Germinal center (tissue), 1 donor: ENCODE results near the gene TUBB4B.

Experiments
- DNase-seq: peaks from one replicate; pipeline ENCODE4 v3.0.0; 2012; ENCODE audit warnings: mixed read lengths, low spot score

Gene TUBB4B

GRCh38 chr9:137240841-137241489 lies at the start of gene TUBB4B:
TSS of gene TUBB4B (plus strand) at chr9:137241287. CDS start at chr9:137241361, 74 bp downstream.
- DNase-seq: peak; percentile 99

- no peak for DNase-seq
These were observed 49.2 kb upstream of the TUBB4B start for GRCh38 chr9:137191691-137192447.

- DNase-seq: no peak
These were observed 48.7 kb upstream of the TUBB4B start for GRCh38 chr9:137192448-137192780.

GRCh38 chr9:137192859-137193258 lies 48.2 kb upstream of the TUBB4B start:
- no peak for DNase-seq

GRCh38 chr9:137193771-137194170 lies 47.3 kb upstream of the TUBB4B start:
- DNase-seq: no peak

- no peak for DNase-seq
These were observed 46.7 kb upstream of the TUBB4B start for GRCh38 chr9:137194388-137194787.

GRCh38 chr9:137194909-137195308 lies 46.2 kb upstream of the TUBB4B start:
- DNase-seq: no peak

- DNase-seq: no peak
These were observed 45.4 kb upstream of the TUBB4B start for GRCh38 chr9:137195525-137196220.

GRCh38 chr9:137198051-137198901 lies 42.8 kb upstream of the TUBB4B start:
- DNase-seq: no peak

GRCh38 chr9:137198902-137199283 lies 42.2 kb upstream of the TUBB4B start:
- DNase-seq: no peak

- no peak for DNase-seq
These were observed 41.5 kb upstream of the TUBB4B start for GRCh38 chr9:137199411-137200121.

- DNase-seq: peak; percentile 100
These were observed 40.5 kb upstream of the TUBB4B start, which contains the start of gene TPRN for GRCh38 chr9:137200311-137201204. TSS of gene TPRN (minus strand) at chr9:137200741. CDS start at chr9:137200711, 30 bp downstream.

GRCh38 chr9:137201205-137201868 lies 39.8 kb upstream of the TUBB4B start:
- no peak for DNase-seq

GRCh38 chr9:137202966-137203365 lies 38.1 kb upstream of the TUBB4B start:
- DNase-seq: no peak

GRCh38 chr9:137204731-137205125 lies 36.4 kb upstream of the TUBB4B start:
- no peak for DNase-seq

GRCh38 chr9:137205126-137206069 lies 35.7 kb upstream of the TUBB4B start, which contains the start of the genes NDOR1 and TMEM203:
TSS of gene NDOR1 (plus strand) at chr9:137205700. CDS start at chr9:137205778, 78 bp downstream.
TSS of gene TMEM203 (minus strand) at chr9:137205648. CDS start at chr9:137205414, 234 bp downstream.
- peak; percentile 92 for DNase-seq

- DNase-seq: no peak
These were observed 34.5 kb upstream of the TUBB4B start for GRCh38 chr9:137206602-137207001.

- DNase-seq: no peak
These were observed 29.6 kb upstream of the TUBB4B start for GRCh38 chr9:137211532-137211931.
